GM18526 (cell line): Measurements from ENCODE around the gene INS.

ENCODE experiments used
- POLR2A ChIP-seq: IDR thresholded peaks from 3 replicates; pipeline ENCODE4 v1.6.1; 2011; ENCODE audit not compliant: insufficient read length; ENCODE audit errors: extremely low read depth

The INS gene

DNA sequence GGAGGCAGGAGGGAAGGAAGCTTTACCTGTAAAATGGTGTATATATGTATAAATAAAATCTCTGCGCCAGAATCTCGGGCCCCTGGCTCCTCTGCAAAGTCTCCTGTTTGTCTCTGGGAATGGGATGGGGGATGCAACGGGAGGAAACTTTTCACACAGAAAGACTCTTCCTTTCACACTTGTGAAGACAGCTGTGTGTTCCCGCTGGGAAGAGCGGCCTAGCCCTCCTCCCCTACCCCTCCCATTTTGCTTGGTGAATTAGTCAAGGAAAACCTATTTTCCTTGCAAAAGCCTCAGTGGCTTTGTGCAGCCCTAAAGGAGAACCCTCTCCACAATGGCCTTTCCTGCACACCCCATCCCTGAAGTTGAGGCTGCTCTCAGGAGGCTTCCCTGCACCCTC lies 12.4 kb downstream of the INS start:
- TF ChIP-seq POLR2A = no peak

- TF ChIP-seq POLR2A = no peak
Measured at GRCh38 chr11:2147391-2147790, 13.6 kb downstream of the INS start.

GRCh38 chr11:2146051-2146450 lies 15.0 kb downstream of the INS start:
- no peak for TF ChIP-seq POLR2A

GRCh38 chr11:2144544-2145248 lies 16.3 kb downstream of the INS start:
- TF ChIP-seq POLR2A = no peak

DNA sequence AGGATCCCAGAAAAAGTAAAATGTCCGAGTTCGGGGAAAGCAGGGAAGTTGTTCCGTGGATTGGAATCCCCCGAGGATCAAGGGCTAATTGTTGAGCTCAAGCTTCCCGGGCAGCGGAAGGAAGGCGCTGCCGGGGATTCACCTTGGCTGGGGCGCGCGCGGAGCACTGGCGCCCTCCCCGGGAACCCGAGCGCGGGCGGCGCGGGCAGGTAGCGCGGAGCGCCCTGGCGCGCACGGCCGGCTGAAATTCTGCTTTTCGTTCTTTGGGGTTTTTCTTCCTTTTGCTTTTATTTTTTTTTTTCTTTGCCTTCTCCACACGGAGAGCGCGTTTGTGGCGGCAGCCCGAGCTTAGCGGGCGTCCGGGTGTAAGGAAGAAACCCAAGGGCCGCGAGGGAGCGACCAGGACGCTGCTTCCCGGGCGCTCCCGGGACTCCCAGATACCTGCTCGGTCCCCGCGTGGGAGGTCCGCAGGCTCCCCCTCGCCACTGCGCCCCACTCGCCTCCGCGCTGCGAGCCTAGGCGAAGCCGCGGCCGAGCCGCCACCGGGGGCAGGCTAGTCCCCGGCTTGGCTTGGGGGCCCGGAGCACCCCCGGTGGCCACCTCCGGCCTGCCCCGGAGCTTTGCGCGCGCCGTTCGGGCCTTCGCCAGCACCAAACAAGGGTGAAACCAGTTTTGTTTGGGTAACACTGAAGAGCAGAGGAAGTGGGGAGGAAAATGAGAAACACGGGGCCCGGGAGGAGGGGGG lies 17.0 kb downstream of the INS start:
- no peak for TF ChIP-seq POLR2A

DNA sequence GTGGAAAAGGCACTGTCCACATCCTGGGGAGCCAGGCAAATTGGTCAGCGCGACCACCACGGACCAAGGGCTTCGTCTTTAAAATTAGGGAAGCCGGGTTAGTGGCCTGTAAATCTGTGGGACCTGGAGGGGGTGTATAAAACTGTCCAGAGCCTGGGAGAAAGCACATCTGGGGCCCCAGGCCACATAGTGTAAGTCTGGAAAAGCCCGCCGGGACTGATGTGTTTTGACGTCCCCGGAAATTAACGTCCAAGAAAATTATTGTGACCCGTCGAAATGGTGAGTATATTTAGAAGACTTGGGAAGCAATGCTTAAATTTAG lies 17.6 kb downstream of the INS start:
- no peak for TF ChIP-seq POLR2A

GRCh38 chr11:2142762-2143202 lies 18.2 kb downstream of the INS start:
- TF ChIP-seq POLR2A = no peak

- TF ChIP-seq POLR2A = no peak
Measured at GRCh38 chr11:2142300-2142759, 18.7 kb downstream of the INS start.

DNA sequence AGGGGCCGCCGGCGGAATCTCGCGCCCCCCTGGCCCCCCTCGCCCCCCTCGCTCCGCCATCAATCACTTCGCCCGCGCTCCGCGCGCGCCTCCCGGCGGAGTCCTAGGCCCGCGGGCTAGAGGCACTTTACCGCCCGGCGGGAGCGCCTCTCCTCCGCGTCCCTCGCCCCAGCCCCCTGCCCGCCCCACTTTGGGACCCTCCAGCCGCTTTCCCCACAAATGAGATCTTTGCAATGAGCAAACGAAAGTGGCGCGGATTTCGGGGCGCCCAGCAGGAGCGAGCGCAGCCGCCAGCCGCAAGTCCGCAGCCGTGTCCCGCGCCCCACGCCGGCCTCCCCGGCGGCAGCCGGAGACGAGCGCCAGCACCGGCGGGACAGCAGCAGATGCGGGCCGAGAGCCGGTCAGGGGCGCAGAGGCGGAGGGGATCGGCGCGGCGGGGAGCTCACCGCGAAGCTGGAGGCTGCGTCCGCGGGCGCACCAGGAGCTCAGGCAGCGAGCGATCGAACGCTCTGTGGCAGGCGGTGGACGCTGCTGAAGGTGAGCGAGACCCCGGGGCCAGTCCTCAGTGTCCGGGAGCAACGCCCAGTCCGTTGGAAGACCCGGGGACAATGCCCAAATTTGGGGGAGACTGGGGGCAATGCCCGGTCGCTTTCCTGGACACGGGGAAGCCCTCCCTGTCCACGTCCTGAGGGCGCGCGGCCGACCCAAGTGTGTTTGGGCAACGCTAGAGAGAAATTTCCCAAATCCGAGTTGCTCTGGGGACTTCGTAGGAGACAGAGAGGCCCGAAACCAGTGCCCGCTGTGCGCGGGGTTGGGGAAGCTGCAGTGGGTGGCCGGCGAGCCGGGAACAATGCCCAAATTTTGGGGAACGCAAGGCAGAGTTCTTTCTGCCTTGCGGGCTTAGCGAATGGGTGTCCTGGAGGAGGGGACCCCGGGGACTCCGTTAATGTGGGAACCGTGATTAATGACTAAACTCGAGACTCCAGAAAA lies 20.3 kb downstream of the INS start:
- TF ChIP-seq POLR2A = no peak

- no peak for TF ChIP-seq POLR2A
Measured at GRCh38 chr11:2139621-2140337, 21.2 kb downstream of the INS start.

DNA sequence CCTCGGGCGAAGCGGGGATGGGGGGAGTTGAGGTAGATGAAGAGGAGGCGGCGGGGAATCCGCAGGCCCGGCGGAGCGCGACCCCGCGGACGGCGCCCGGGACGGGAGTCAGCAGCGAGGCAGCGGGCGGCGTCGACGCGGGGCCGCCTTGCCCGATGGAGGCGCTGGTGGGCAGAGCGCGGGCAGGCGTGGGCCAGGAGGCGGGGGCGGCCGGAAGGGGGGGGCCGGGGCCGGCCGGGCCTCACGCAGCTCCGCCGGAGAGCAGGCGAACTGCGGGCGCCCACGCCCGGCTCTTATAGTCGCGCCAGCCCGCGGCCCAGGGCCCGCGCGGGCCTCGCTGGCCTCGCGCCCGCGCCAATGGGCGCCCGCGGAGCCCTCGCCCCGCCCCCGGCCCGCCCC lies 21.9 kb downstream of the INS start, which contains the start of gene IGF2:
IGF2 (minus strand) TSS at position 267 of the 399 bp plus-strand sequence. CDS start 3,866 bp downstream, outside the sequence.
- TF ChIP-seq POLR2A = no peak

GRCh38 chr11:2138431-2139122 lies 22.4 kb downstream of the INS start:
- TF ChIP-seq POLR2A = no peak

DNA sequence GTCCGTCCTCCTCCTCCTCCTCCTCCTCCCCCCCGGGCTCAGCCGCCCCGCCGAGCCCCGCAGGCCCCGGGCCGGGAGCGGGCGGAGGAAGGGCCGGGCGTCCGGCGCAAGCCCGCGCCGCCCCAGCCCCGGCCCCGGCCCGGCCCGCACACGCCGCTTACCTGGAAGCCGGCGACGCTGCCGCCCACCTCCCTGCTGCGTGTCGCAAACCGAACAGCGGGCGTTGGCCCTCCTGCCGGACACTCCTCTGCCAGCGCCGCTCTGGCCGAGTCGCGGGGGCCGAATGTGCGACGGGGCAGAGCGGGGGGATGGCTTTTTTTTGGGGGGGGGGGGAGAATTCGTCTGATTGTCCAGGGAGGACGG lies 23.0 kb downstream of the INS start:
- no peak for TF ChIP-seq POLR2A
